ENCODE results near the gene NEAT1. TPM values are rescaled to one million over a fixed set of nuclear protein-coding genes. Genes with fewer than 3 reads are reported as not detected.
A peak's percentile ranks its signal among the peaks of the same experiment; 100 is the strongest.

NEAT1 gene
- total and polyA plus RNA-seq, 9 of the 15 experiments (the other 6 are each of a cell fraction or from before 2014, with no cell fraction given) = 20.1 to 389 (median 62.8) TPM

DNA sequence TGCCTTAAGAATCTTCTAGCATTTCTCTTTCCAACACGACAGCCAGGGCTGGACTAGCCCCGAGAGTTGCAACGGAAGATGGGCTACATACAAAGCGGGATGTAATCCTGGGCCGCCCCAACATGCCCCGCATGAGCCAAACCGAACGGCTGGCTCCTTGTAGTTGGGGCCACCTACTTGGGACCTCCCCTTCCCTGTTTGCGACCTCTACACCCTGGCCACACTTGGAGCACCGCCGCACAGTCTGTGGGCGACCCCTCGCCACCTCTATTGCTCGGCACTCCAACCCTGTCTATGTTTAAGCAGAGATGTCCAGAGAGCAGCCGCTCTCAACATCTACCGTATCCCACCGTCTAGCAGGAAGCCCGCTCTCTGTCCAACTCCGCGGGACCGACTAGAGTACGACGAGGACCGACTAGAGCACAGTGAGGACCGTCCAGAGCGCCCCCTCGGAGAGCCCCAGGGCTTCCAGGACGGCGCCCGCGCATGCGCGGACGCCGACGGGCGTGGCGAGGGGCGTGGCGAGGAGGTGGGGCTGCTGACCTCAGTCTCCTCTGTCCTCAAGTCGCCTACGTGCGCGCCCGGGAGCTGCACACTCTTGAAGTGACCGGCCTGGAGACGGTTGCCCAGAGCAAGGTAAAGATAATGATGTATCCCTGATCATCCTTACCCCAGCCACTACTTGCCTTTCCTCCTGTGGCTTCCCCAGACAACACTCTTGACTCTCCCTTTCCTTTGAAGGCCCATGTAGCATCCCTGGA, 32.3 kb downstream of the NEAT1 start (continued):
- TF ChIP-seq, protein P1, sequence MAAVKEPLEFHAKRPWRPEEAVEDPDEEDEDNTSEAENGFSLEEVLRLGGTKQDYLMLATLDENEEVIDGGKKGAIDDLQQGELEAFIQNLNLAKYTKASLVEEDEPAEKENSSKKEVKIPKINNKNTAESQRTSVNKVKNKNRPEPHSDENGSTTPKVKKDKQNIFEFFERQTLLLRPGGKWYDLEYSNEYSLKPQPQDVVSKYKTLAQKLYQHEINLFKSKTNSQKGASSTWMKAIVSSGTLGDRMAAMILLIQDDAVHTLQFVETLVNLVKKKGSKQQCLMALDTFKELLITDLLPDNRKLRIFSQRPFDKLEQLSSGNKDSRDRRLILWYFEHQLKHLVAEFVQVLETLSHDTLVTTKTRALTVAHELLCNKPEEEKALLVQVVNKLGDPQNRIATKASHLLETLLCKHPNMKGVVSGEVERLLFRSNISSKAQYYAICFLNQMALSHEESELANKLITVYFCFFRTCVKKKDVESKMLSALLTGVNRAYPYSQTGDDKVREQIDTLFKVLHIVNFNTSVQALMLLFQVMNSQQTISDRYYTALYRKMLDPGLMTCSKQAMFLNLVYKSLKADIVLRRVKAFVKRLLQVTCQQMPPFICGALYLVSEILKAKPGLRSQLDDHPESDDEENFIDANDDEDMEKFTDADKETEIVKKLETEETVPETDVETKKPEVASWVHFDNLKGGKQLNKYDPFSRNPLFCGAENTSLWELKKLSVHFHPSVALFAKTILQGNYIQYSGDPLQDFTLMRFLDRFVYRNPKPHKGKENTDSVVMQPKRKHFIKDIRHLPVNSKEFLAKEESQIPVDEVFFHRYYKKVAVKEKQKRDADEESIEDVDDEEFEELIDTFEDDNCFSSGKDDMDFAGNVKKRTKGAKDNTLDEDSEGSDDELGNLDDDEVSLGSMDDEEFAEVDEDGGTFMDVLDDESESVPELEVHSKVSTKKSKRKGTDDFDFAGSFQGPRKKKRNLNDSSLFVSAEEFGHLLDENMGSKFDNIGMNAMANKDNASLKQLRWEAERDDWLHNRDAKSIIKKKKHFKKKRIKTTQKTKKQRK (IDR thresholded peaks at IDR 0.05; ENCODE audit: borderline replicate concordance, low read depth, low read length) = no peak
- no peak for TF ChIP-seq SMARCB1 (IDR thresholded peaks at IDR 0.05; ENCODE audit: insufficient read length, low read depth)
- no peak for TF ChIP-seq CREBBP (IDR thresholded peaks at IDR 0.05; ENCODE audit: low read depth, low read length)
- no peak for TF ChIP-seq PTRF (tag; IDR thresholded peaks at IDR 0.05)
- TF ChIP-seq RFX7 (CRISPR knock-in tag; IDR thresholded peaks at IDR 0.05) = no peak
- TF ChIP-seq DNMT1 (IDR thresholded peaks at IDR 0.05) = no peak
- peak; percentile 68 for TF ChIP-seq LCOR (CRISPR knock-in tag; IDR thresholded peaks at IDR 0.05)
- TF ChIP-seq FUS (optimal IDR thresholded peaks at IDR 0.05; ENCODE audit: low read depth, low read length) = no peak
- TF ChIP-seq BACH1 (tag; IDR thresholded peaks at IDR 0.05) = no peak
- TF ChIP-seq, protein P2, sequence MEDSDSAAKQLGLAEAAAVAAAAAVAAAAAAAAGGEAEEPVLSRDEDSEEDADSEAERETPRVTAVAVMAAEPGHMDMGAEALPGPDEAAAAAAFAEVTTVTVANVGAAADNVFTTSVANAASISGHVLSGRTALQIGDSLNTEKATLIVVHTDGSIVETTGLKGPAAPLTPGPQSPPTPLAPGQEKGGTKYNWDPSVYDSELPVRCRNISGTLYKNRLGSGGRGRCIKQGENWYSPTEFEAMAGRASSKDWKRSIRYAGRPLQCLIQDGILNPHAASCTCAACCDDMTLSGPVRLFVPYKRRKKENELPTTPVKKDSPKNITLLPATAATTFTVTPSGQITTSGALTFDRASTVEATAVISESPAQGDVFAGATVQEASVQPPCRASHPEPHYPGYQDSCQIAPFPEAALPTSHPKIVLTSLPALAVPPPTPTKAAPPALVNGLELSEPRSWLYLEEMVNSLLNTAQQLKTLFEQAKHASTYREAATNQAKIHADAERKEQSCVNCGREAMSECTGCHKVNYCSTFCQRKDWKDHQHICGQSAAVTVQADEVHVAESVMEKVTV (CRISPR knock-in tag; IDR thresholded peaks at IDR 0.05) = no peak
- no peak for TF ChIP-seq OTX1 (CRISPR knock-in tag; IDR thresholded peaks at IDR 0.05)
- 0 out of 4 replicates have a peak, but pooled peaks of 1 of the 2 experiments have one; percentile 19 for TF ChIP-seq FOXA3 (CRISPR knock-in tag; conservative IDR thresholded peaks at IDR 0.05 in 1 of 2, IDR thresholded peaks at IDR 0.05 in 1 of 2)
- TF ChIP-seq, protein P3, sequence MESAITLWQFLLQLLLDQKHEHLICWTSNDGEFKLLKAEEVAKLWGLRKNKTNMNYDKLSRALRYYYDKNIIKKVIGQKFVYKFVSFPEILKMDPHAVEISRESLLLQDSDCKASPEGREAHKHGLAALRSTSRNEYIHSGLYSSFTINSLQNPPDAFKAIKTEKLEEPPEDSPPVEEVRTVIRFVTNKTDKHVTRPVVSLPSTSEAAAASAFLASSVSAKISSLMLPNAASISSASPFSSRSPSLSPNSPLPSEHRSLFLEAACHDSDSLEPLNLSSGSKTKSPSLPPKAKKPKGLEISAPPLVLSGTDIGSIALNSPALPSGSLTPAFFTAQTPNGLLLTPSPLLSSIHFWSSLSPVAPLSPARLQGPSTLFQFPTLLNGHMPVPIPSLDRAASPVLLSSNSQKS (CRISPR knock-in tag; IDR thresholded peaks at IDR 0.05) = no peak
- TF ChIP-seq RNF2 (IDR thresholded peaks at IDR 0.05) = no peak
- TF ChIP-seq ZFP36 (IDR thresholded peaks at IDR 0.05; ENCODE audit: low read depth, low read length, partially characterized antibody) = no peak
- no peak for TF ChIP-seq CCAR2 (IDR thresholded peaks at IDR 0.05; ENCODE audit: low read depth, low read length)
- TF ChIP-seq, protein P4, sequence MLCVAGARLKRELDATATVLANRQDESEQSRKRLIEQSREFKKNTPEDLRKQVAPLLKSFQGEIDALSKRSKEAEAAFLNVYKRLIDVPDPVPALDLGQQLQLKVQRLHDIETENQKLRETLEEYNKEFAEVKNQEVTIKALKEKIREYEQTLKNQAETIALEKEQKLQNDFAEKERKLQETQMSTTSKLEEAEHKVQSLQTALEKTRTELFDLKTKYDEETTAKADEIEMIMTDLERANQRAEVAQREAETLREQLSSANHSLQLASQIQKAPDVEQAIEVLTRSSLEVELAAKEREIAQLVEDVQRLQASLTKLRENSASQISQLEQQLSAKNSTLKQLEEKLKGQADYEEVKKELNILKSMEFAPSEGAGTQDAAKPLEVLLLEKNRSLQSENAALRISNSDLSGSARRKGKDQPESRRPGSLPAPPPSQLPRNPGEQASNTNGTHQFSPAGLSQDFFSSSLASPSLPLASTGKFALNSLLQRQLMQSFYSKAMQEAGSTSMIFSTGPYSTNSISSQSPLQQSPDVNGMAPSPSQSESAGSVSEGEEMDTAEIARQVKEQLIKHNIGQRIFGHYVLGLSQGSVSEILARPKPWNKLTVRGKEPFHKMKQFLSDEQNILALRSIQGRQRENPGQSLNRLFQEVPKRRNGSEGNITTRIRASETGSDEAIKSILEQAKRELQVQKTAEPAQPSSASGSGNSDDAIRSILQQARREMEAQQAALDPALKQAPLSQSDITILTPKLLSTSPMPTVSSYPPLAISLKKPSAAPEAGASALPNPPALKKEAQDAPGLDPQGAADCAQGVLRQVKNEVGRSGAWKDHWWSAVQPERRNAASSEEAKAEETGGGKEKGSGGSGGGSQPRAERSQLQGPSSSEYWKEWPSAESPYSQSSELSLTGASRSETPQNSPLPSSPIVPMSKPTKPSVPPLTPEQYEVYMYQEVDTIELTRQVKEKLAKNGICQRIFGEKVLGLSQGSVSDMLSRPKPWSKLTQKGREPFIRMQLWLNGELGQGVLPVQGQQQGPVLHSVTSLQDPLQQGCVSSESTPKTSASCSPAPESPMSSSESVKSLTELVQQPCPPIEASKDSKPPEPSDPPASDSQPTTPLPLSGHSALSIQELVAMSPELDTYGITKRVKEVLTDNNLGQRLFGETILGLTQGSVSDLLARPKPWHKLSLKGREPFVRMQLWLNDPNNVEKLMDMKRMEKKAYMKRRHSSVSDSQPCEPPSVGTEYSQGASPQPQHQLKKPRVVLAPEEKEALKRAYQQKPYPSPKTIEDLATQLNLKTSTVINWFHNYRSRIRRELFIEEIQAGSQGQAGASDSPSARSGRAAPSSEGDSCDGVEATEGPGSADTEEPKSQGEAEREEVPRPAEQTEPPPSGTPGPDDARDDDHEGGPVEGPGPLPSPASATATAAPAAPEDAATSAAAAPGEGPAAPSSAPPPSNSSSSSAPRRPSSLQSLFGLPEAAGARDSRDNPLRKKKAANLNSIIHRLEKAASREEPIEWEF (CRISPR knock-in tag; IDR thresholded peaks at IDR 0.05) = no peak

All from K562 (cell line).